NCI-H2196 treated with DMSO at 0.1 percent for 48 hours (cell line): ENCODE results near the gene DCTPP1.
A peak's percentile ranks its signal among the peaks of the same experiment; 100 is the strongest.
"Not testable (repeated sequence)": the region's sequence is repeated elsewhere in the genome, so short reads cannot be mapped to it uniquely, and the experiment has no call there.

Experiments used
- DNase-seq: peaks from one replicate; lab custom pipeline; 2025; ENCODE audit not compliant: unreplicated experiment; lab: John Stamatoyannopoulos, UW

Gene DCTPP1

GRCh38 chr16:30414159-30414558 is 15.7 kb downstream of the DCTPP1 start:
- no peak for DNase-seq

- DNase-seq = no peak
Measured at GRCh38 chr16:30413112-30413806, 16.6 kb downstream of the DCTPP1 start.

- DNase-seq = peak; percentile 76
Measured at GRCh38 chr16:30409125-30410060, 20.4 kb downstream of the DCTPP1 start.

- no peak for DNase-seq
Measured at GRCh38 chr16:30407804-30408534, 21.9 kb downstream of the DCTPP1 start.

- DNase-seq = peak; percentile 82
Measured at GRCh38 chr16:30407102-30407803, 22.6 kb downstream of the DCTPP1 start, which contains the start of gene ZNF771. TSS of gene ZNF771 (plus strand) at chr16:30407606. CDS start at chr16:30408054, 448 bp downstream.

GRCh38 chr16:30406795-30407101 is 23.1 kb downstream of the DCTPP1 start:
- DNase-seq = no peak

- no peak for DNase-seq
Measured at GRCh38 chr16:30401768-30402425, 27.9 kb downstream of the DCTPP1 start.

GRCh38 chr16:30399435-30400186 is 30.2 kb downstream of the DCTPP1 start:
- no peak for DNase-seq

GRCh38 chr16:30398661-30399434 is 31.0 kb downstream of the DCTPP1 start:
- DNase-seq = no peak

GRCh38 chr16:30397776-30398660 is 31.8 kb downstream of the DCTPP1 start:
- DNase-seq = no peak

- no peak for DNase-seq
Measured at GRCh38 chr16:30397056-30397455, 32.8 kb downstream of the DCTPP1 start.

GRCh38 chr16:30396627-30397026 is 33.2 kb downstream of the DCTPP1 start:
- DNase-seq = not testable (repeated sequence)

GRCh38 chr16:30395992-30396585 is 33.7 kb downstream of the DCTPP1 start:
- DNase-seq = no peak

GRCh38 chr16:30395155-30395991 is 34.5 kb downstream of the DCTPP1 start, which contains the start of gene ZNF48:
TSS of gene ZNF48 (plus strand) at chr16:30395420. CDS start at chr16:30395795, 375 bp downstream.
- DNase-seq = peak; percentile 81

GRCh38 chr16:30394592-30395154 is 35.2 kb downstream of the DCTPP1 start:
- no peak for DNase-seq

- no peak for DNase-seq
Measured at GRCh38 chr16:30383521-30383920, 46.3 kb downstream of the DCTPP1 start.
